ENCODE results near the gene TBC1D17.
A peak's percentile ranks its signal among the peaks of the same experiment; 100 is the strongest.

Gene TBC1D17

DNA sequence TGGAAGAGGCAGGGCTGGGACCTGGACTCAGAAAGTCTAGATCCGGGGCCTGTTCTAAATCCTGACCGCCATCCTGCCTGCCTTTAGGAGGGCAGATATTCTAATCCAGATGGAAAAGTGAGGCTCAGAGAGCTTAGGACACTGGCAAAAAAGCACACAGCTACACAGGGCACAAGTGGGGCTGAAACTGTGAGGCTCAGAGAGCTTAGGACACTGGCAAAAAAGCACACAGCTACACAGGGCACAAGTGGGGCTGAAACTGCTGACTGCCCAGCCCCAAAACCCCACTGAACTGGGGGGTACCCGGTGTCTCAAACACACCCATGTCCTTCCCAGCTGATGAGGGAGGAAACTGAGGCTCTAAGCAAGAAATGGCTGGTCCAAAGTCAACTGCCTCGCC lies 2.3 kb upstream of the TBC1D17 start:
- no peak for DNase-seq (ENCODE audit: extremely low read depth in 1 of 2, low read depth in 1 of 2)

DNA sequence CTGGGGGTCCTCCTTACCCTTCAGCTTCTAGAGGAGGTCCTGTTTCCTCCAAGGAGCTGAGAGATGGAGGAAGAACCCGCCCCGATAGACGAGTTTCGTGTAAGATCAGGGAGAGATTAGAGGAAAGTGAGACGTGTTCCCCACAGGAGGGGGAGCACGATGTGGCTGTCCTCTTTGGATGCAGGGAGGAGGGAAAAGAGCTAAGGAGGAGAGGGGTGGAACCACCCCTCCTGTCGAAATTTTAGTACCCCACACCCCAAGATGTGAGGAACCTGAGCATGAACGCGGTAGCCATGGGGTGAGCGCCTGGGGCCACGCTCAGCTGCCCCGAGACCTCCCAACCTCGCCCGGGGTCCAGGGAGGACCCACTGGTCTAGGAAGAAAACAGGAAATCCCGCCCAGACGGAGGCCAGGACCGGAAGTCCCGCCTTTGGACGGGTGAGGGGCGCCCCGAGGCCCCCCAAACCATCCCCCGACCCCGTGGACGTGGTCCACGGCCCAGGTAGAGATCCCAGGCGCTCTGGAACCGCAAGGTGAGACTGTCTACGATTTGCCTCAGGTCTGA lies 1.6 kb upstream of the TBC1D17 start:
- peak in 1 of 2 donors; percentile 33 for DNase-seq (ENCODE audit: extremely low read depth in 1 of 2, low read depth in 1 of 2)

DNA sequence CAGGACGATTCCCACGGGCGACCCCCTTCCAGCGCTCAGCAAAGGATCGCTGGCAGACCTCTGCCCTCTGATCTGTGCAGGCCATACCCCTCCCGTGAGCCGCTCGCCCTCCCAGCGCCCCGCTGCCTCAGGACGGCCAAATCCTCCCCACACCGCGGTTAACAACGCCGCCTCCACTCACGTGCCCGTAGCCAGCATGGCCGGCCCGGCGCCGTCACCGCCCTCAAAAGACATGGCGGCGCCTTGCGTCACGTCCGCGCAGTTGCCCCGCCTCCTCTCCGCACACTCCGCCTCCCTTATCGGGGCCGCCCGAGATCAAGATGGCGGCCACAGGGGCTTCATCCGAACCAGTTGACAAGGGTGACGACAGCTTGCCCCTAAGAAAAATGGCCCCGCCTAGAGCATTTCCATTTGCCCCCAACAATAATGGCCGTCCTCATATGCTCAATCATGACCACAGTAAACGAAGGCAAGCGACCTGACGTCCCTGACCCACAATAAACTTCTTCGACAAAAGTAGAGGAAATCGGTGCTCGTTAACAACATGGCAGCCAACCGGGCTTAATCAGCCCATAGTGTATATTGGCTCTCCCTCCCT lies 981 bp upstream of the TBC1D17 start:
- peak; percentile 94 to 95 for DNase-seq (ENCODE audit: extremely low read depth in 1 of 2, low read depth in 1 of 2)

DNA sequence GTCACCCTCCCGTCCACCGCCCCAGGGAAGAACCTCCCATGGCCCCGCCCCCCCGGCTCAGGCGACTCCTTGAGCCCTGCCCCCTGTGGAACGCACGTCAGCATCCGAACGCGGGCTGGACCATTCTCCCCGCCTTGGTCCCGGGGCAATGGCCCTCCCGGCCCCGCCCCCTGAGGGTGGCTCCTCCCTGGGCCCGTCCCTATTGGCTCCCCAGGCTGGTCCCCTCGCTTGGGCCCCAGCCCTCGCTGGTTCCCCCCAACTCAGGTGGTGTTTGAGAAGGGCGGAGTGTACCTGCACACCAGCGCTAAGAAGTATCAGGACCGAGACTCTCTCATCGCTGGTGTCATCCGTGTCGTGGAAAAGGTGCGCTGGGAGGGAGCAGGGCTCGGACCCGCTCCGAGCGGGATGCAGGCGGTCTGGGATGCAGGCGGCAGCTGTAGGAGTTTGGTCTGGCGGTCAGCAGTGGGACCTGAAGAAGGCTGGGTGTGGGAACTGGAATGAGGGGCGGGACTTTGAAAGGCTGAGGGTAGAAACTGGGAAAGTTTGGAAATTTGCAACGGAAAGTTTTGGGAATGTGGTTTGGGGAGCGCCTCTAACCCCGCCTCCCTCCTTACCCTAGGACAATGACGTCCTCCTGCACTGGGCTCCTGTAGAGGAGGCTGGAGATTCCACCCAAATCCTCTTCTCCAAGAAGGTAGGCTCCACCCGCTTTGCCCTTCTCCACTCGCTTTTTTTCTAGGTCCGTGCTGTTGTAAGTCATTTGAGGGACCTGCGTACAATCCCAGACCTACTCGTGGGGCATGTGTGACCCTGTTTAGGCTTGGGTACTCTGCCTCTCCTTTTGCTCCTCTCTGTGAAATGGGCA lies 609 bp downstream of the TBC1D17 start:
- peak; percentile 95 to 97 for DNase-seq (ENCODE audit: extremely low read depth in 1 of 2, low read depth in 1 of 2)

DNA sequence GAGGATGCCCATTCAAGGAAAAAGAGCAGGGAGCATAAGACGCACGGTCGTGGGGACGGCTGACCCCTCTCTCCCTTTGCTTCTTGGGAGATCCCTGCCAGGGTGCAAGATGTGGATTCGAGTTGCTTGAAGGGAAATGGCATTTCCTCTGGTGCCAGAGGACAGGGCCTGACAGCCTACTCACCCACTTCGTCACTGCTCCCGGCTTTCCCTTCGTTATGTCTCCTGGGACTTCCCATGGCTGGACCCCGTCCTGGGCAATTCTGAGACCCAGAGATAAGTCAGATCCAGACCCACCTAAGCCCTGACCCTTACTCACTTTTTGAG lies 1.2 kb downstream of the TBC1D17 start:
- DNase-seq (ENCODE audit: extremely low read depth in 1 of 2, low read depth in 1 of 2), result no peak

DNA sequence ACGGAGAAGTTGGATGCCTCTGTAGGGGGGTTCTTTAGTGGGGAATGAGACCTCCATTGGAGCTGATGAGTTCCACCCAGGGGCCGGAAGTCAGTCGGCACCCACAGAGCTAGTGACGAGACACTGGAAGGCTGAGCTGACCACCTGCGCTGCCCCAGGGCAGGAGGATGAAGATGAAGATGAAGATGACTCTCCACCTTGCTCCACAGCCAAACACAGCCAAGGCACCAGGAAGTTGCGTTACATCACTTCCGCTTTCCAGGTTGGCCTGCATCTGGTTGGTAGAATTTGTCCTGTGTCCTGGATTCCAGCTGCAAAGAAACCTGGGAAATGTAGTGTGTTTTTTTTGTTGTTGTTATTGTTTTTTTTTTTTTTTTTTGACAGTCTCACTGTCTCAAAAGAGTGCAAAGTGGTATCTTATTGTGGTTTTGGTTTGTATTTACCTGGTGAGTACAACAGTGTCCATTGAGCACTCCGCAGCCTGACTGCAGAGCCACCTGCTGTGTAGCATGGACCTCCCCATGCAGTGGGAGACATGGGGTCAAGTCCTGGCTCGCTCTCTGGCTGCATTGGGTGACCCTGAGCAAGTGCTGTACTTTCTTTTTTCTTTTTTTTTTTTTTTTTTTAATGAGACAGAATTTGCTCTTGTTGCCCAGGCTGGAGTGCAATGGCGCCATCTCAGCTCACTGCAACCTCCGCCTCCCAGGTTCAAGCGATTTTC lies 1.9 kb downstream of the TBC1D17 start:
- no peak for DNase-seq (ENCODE audit: extremely low read depth in 1 of 2, low read depth in 1 of 2)

DNA sequence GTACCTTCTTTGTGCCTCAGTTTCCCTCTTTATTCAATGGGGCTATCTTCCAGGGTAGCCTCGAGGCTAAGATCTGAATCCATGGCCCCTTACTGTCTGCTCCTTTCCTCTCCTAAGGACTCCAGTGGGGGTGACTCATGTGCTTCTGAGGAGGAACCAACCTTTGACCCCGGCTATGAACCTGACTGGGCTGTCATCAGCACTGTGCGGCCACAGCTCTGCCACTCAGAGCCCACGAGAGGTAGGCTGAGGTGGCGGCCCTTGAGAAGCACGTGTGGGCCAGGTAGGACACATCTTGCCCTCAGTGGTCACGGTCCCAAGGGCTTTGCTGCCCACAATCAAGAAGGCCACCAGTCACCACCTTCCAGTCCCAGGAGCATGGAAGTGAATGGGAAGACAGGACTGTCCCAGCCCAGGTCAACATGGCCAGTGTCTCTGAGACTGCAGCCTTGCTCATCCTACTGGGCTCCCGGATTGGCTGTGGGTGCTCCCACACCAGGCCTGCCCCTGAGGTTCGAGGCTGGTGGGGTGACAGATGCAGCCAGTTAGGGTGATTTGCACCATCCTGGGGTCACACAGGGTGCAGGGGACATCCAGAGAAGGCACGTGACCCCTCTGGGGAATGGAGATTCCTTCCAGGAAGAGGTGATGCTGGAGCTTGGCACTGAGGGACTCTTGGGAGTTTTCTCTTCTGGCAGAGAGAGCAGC lies 2.8 kb downstream of the TBC1D17 start:
- no peak for DNase-seq (ENCODE audit: extremely low read depth in 1 of 2, low read depth in 1 of 2)

DNA sequence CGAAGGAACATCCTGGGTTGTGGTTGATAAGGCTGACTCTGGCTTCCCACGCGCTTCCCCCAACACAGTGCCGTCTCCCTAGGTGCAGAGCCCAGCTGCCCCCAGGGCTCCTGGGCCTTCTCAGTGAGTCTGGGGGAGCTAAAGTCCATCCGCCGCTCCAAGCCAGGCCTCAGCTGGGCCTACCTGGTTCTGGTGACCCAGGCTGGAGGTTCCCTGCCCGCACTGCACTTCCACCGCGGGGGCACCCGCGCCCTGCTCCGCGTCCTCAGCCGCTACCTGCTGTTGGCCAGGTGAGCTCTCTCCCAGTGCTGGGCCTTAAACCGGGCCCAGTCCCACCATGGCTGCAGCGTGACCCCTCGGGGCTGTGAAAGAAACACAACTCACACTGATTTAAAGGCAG lies 3.7 kb downstream of the TBC1D17 start:
- no peak for DNase-seq (ENCODE audit: extremely low read depth in 1 of 2, low read depth in 1 of 2)

DNA sequence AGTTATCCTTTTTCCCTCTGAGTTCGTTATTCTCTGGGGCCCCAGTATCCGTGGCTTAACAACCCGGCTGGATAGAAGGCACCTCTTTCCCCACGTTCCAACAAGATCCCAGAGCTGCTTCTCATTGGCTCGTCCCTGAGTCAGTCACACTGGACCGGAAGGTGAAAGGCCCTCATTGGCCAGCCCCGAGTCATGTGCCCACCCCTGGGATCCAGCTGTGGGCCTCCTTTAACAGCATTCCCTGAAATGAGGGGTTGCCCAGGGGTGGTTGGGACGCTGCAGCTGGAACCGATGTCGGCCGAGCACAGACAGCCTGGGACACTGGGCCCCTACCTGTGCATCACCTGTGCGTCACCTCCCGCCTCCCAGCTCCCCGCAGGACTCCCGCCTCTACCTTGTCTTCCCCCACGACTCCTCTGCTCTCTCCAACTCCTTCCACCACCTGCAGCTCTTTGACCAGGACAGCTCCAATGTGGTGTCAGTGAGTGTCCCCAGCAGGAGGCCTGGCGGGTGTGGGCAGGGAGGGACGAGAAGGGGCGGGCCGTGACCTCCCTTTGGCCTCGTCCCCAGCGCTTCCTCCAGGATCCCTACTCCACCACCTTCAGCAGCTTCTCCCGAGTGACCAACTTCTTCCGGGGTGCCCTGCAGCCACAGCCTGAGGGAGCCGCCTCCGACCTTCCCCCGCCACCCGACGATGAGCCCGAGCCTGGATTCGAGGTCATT lies 4.3 kb downstream of the TBC1D17 start:
- no peak for DNase-seq (ENCODE audit: extremely low read depth in 1 of 2, low read depth in 1 of 2)

DNA sequence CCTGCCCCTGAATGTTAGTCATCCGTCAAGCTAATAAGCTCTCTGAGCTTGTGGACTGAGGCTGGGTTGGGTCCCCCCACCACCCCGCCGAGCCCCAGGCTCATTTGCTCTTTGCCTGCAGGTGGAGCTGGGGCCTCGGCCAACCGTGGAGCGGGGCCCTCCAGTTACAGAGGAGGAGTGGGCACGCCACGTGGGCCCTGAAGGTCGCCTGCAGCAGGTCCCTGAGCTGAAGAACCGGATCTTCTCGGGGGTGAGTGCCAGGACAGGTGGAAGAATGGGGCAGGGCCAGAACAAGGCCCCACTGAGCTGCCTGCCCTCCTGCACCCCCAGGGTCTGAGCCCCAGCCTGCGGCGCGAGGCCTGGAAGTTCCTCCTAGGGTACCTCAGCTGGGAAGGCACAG lies 5.1 kb downstream of the TBC1D17 start:
- DNase-seq (ENCODE audit: extremely low read depth in 1 of 2, low read depth in 1 of 2), result no peak

DNA sequence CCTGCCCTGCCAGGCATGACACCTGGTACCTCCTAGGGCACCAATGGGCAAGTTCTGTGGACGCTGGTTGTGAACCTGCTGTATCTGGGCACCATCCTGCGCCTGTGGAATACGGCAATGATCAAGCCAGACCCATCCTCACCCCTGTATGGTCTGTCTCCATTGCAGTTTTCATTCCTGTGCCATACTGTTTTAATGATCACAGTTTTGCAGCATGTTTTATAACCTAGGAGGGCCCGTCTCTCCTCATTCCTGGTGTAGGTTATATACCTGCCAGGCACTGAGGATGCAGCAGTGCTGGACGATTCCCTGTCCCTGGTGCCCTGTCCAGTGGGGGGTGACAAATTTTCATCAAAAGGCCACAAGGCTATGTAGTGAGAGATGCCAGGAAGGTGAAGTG lies 5.6 kb downstream of the TBC1D17 start:
- no peak for DNase-seq (ENCODE audit: extremely low read depth in 1 of 2, low read depth in 1 of 2)

DNA sequence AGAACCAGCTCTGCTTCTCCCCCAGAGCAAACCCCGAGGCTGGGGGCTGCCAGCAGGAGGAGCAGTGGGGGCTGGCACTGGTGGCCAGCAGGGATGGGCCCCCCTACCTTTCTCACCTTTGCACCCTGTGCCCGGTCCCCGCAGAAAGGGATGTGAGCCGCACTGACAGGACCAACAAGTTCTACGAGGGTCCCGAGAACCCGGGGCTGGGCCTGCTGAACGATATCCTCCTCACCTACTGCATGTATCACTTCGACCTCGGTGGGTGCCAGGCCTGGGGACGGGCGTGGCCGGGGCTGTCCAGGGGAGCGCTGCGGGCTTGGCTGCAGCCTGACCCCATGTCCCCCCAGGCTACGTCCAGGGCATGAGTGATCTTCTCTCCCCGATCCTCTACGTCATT lies 6.6 kb downstream of the TBC1D17 start:
- DNase-seq (ENCODE audit: extremely low read depth in 1 of 2, low read depth in 1 of 2), result no peak

DNA sequence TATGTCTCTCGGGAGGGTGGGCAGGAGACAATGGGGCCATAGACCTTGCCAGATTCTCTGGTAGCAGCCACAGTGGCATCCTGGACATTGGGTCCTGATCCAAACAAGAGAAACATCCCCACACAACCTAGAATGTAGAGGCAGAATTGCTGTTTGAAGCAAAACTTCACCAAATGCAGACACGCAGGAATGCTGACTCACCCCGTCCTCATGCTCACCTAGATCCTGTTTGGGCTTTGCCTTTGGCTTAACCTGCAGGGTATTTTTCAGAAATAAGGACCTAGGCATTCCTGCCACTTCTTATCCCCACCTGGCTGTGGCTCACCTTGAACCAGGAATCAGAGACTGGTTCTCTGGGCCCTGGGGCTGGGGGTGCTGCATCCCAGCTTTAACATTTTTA lies 7.3 kb downstream of the TBC1D17 start:
- no peak for DNase-seq (ENCODE audit: extremely low read depth in 1 of 2, low read depth in 1 of 2)

DNA sequence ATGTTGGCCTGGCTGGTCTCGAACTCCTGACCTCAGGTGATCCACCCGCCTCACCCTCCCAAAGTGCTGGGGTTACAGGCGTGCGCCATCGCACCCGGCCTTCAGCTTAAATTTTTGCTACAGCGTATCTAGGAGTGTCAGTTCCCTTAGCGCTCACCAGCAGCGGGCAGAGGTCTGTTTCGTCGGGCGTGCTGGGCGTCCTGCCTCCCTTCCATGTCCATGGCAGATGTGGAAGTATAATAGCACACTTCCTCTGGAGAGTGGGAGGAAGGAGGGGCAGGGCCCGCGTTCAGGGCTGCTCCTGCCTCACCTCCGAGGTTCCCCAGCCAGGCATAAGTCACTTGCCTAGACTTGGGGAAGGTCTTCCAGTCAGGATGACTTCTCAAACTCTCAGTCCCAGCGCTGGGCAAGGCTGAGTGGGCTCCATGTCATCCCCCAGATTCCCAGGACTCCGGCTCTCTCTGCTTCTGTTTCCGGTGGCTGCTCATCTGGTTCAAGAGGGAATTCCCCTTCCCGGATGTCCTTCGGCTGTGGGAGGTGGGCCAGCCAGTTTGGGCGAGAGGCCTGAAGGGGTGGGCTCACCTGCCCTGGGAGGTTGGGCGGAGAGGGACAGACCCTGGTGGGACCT lies 9.6 kb downstream of the TBC1D17 start:
- no peak for DNase-seq (ENCODE audit: extremely low read depth in 1 of 2, low read depth in 1 of 2)

DNA sequence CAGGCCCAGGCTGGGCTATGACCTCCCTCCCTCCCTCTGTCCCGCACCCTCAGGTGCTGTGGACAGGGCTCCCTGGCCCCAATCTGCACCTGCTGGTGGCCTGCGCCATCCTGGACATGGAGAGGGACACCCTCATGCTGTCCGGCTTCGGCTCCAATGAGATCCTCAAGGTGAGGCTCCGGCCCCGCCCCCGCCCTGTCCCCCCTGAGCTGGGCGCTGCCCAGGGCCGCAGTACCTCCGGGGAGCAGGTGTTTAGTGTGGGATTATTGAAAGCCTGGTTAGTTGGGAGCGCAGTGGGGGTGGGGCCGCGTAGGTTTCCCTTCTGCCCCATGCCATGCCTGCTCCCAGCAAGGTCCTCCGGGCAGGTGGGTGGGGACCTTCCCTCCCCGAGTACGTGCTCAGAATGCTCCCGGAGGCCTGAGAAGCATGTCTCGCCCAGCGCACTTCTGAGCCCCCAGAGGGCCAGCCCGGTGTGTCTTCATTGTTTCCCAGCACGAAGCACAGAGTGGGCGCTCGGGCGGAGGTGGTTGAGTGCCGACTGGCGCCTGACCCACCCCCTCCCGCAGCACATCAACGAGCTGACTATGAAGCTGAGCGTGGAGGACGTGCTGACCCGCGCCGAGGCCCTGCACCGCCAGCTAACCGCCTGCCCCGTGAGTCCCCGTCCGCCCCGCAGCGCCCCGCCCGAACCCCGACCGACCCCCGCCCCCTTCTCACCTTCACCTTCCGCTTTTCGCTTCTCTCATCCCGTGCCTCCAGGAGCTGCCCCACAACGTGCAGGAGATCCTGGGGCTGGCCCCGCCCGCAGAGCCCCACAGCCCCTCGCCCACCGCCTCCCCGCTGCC lies 10.4 kb downstream of the TBC1D17 start:
- no peak for DNase-seq (ENCODE audit: extremely low read depth in 1 of 2, low read depth in 1 of 2)

DNA sequence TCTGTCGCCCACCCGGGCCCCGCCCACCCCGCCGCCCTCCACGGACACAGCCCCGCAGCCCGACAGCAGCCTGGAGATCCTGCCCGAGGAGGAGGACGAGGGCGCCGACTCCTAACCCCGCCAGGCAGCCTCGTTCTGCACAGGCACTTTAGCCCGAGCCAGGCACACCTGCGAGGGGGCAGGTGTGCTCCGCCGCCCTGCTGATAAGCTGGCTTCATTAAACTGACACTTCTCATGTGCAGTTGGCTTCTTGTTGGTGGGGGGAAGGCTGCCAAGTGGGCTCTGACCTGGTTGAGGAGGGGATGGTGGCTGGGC lies 11.0 kb downstream of the TBC1D17 start:
- DNase-seq (ENCODE audit: extremely low read depth in 1 of 2, low read depth in 1 of 2), result no peak

DNA sequence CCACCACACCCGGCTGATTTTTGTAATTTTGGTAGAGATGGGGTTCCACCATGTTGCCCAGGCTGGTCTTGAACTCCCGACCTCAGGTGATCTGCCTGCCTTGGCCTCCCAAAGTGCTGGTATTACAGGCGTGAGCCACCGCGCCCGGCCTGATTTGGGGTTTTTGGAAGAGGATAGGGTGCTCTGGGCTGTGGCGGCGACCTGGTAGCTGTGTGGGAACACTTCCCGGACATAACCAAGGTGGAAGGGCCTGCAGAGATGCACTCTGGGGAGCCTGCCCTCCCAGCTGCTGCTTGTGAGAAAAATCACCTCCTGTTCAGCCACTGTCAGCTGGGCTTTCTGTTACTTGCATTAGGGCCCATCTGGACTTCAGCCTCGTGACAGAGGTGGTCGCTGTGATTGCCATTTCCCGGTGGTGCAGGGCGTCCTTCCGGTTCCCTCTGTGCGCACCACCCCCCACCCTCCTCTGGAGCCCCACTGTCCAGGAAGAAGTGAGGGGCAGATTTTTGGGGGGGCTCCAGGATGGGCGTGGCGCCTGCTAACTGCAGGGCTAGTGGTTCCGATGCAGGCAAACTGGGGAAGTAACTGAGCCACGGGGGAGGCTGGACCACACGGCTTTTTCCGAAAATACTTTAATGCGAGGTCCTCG lies 11.7 kb downstream of the TBC1D17 start:
- no peak for DNase-seq (ENCODE audit: extremely low read depth in 1 of 2, low read depth in 1 of 2)

DNA sequence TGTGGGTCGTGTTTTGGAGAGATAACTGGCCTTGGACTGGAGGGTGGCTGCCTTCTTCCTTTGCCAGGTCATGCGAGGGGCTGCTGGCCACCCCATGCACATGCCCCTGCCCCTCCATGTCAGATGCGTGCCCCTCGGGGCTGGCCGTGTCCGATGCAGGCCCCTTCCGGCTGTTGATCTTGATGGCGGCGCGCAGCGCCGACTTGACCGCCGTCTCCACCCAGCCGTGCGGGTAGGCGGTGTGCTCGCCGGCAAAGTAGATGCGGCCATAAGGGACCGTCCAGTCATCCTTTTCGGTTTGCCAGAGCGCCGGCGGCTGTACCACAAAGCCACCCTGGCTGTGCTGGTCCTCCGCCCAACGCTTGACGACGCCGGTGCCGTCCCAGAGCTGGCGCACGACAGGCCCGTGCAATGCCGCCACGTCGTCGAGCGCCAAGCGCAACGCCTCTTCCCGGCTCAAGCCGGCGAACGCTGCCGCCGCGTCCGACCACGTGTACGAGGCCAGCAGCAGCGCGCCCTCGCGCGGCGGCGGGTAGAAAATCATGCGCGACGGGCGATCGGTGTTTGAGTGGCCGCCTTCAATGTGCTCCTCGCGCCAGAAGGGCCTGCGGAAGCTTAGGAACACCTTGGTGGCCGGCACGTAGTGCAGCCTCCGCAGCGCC lies 12.3 kb downstream of the TBC1D17 start:
- peak; percentile 38 to 63 for DNase-seq (ENCODE audit: extremely low read depth in 1 of 2, low read depth in 1 of 2)
